SH-SY5Y (cell line): ENCODE data around the gene ZNF280B.

Experiments
- GATA2 ChIP-seq: IDR thresholded peaks from 2 replicates; pipeline ENCODE4 v1.6.1; 2011; ENCODE audit warnings: mild to moderate bottlenecking, low read depth, low read length
- GATA3 ChIP-seq: IDR thresholded peaks from 2 replicates; pipeline ENCODE4 v1.6.1; 2011; ENCODE audit warnings: low read depth, mild to moderate bottlenecking, low read length, moderate library complexity

Gene ZNF280B

DNA sequence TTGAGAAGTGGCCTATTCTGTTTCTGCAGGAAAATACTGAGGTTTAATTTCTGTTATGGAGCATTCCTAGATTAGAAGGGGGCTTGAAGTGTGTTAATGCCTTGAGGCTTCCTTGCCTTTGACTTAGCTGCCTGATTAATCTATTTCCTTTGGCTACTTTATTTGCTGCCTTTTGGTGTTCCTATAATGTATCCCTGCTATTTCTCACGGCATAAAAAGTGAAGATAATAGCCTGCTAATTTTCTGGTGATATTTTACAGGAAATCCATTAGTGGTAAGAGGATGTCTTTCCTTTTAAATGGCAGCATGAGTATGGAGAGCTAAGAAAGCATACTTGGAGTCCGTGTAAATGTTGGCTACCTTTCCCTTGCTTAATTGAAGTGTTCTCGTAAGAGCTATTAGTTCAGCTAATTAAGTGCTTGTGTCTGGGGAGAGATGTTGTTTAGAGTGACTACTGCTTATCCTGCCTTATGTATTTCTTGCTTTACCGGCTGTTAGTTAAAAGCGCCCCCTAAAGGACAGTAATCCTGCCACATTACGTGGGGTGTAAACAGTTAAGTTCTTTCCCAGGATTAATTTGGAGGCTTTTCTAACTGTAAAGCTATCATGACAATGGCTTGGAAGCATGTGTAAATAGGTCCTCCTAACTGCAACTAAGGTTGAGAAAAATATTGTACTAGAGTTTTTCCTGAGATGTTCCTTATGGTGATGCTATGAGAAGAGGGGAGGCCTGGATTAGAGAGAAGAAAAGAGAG lies 45.6 kb downstream of the ZNF280B start:
- TF ChIP-seq GATA2 (no peak), GATA3 (no peak)

DNA sequence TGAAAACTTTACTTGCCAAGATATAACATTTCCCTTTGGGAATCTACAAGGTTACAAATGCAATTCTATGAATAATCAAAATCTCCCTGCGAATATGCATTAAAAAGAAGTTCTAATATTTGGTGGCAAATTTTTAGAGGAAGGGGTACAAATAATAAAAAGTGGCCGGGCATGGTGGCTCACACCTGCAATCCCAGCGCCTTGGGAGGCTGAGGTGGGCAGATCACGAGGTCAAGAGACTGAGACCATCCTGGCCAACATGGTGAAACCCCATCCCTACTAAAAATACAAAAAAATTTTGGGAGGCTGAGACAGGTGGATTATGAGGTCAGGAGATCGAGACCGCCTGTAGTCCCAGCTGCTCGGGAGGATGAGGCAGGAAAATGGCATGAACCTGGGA lies 47.0 kb downstream of the ZNF280B start:
- TF ChIP-seq GATA3: no peak
- no peak for TF ChIP-seq GATA2

DNA sequence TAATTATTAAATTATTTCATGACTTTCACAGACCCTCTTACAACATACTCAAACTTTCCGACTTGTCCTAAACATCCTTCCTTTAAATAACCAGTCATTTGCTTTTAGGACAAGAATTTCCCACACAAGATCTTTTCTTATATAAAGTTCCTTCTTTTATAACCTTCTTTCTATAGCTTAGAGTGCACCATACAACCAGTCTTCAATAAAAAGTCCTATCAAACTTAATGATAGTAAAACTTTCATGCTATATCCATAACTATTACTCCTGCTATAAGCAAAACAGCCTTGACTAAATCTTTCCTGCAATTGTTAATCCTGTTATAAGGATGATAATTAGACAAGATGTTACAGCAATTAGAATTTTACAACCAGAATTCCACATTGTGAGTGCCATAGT lies 47.4 kb downstream of the ZNF280B start:
- TF ChIP-seq GATA2 (no peak), GATA3 (no peak)

DNA sequence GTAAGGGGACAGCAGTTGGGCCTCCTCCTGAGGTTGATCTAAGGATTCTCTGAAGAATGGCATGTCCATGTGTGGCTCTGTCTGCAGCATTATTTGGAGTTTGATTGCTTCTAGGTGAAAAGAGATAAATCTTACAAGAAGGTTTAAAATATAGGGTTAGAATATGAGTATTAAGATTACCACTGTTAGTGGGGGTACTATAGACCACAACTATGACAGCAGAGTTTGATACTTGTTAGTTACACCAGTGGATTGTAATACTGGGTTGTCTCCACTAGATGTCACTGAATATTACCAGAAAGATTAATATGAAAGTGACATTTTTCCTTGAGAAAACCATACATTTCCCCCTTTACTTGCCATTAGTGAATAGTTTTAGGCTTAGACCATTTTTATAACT lies 47.9 kb downstream of the ZNF280B start:
- TF ChIP-seq GATA2: no peak

DNA sequence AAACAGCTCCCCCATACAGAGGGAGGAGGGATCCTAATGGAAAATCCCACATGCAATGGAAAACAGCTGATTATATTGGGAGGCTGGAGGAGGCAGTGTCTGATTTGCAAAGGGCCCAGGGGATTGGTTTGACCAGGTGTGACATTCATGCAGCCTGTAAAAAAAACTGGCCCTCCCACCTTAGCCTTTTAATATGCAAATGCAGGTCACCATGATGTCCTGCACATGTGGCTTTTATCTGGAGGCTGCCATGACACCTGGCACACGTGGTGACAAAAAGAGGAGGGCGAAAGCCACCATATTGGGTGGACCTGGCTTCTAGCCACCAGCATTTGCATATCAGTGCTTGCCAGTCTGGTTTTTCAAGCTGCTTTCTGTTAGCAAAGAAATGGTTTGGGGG lies 48.5 kb downstream of the ZNF280B start:
- TF ChIP-seq GATA3: no peak

DNA sequence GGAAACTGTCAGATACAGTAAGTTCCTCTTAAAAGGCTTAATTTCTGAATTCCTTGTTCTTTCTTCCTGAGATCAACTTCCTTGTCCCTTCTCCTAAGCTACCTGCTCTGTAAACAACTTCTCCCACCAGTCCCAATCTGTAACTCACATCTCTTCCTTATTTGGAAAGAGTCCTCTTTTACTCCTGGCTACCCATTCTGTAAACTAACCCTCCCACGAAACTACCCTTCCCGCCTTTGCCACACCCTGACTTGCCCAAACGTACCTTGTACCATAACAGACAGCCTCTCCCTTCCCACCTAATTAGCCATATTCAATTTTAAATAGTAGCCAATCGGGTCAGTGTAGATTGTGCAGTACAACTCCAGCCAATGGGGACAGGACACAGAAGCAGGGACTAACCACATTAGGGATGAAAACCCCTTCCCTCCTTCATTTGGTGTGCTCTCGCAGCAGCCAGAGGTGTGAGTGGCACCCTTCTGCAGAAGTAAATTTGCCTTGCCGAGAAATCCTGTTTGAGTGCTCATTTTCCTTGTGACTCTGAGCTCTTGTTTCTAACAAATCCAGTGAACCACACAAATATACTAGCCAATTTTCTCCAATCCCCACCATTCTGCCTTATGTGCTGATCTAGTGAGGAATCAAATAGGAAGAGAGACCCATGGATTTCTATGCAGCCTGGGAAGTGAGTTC lies 49.5 kb downstream of the ZNF280B start:
- no peak for TF ChIP-seq GATA3
- TF ChIP-seq GATA2: no peak

DNA sequence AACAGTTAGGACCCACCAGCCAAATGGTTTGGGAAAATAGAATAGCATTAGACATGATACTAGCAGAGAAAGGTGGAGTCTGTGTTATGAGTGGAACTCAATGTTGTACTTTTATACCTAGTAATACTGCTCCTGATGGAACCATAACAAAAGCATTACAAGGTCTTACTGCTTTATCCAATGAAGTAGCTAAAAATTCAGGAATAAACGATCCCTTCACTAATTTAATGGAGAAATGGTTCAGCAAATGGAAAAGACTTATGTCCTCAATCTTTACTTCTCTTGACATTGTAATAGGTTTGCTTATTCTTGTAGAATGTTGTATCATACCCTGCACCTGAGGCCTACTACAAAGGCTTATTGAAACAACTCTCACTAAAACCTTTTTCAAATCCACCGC lies 50.2 kb downstream of the ZNF280B start:
- TF ChIP-seq GATA2: no peak
- no peak for TF ChIP-seq GATA3

DNA sequence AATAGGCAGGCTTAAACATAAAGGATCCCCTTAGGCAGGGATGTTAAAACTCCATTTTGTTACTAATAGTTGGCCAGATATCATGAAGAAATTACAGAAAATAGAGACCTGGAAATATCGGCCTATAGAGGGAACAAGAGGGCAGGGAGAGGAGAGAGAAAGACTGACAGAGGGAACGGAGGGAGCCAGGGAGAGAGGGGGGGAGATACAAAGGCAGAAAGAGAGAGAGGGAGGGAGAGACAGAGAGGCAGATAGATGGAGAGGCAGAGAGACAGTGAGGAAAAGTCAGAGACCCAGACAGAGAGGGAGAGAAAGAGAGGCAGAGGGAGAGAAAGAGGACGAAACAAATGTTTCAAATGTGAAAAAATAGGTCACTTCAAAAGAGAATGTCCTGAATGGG lies 53.5 kb downstream of the ZNF280B start:
- TF ChIP-seq GATA2 (no peak), GATA3 (no peak)

DNA sequence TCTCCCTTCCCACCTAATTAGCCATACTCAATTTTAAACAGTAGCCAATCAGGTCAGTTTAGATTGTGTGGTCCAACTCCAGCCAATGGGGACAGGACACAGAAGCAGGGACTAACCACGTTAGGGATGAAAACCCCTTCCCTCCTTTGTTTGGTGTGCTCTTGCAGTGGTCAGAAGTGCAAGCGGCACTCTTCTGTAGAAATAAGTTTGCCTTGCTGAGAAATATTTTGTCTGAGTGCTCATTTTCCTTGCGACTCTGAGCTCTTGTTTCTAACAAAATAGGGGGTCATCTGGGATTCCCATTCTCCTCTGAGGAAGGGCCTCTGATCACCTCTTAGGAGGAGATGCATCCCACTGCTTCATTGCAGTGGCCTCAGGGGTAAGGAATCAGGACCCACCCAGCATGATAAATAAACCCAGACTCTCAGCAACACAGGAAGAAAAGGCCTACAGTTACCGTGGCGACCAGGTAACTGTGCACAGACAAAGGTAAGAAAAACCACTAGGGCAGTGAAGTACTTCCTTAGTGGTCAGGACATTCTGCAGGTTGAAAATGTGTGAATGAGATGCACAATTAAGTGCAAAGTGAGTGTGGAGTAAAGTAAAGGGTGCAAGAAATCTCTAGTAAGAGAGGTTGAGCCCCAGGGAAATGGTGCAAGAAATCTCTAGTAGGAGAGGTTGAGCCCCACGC lies 55.4 kb downstream of the ZNF280B start:
- TF ChIP-seq GATA2 (no peak), GATA3 (no peak)

DNA sequence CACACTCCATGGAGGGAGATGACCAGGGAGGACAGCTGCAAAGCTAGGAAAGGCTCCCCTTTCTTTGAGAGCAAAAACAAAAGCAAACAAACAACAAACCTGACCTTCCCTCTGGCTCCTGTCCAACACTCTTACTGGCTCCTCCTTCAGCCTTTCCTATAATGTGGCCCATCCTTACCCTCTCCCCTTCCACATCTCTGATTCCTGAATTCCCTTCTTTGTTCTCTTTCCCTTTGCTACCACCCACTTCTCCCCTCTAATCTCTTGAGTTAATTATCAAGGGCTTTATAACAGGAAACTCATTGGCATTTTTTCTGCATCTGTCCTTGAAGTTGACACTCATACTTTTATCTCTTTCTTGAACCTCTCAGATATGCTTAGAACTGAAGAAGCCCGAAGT lies 56.3 kb downstream of the ZNF280B start:
- no peak for TF ChIP-seq GATA3
- no peak for TF ChIP-seq GATA2

DNA sequence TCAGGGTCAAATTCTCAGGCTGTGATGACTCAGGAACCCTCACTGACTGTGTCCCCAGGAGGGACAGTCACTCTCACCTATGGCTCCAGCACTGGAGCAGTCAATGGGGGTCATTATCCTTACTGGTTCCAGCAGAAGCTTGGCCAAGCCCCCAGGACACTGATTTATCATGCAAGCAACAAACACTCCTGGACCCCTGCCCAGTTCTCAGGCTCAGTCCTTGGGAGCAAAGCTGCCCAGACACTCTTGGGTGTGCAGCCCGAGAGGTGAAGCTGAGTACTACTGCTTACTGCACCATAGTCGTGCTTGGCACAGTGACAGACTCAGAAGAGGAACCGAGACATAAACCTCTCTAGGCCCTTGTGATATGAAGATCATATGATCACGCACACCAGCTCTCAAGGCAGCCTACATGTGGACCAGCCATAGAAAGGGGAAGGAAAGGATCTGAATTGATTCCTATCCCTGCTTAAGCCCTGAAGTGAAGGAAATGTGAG lies 58.2 kb downstream of the ZNF280B start:
- no peak for TF ChIP-seq GATA3
- no peak for TF ChIP-seq GATA2

DNA sequence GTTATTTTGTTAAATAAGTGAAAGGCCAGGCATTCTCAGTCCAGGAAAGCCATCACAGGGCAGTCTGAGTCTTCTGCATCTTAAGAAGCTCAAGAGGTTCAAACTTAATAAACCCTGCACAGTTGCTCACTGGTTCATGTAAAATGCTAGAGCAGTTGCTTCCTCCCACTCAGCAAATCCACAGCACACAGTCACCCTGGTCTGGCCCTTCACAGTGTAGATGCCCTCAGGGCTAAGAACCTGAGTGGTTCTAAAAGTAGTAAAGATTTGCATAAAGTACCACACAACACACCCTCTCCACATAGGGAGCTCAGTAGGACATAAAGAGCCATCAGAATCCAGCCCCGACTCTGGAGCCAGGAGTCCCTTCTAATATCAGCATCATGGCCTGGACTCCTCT lies 58.7 kb downstream of the ZNF280B start:
- TF ChIP-seq GATA2 (no peak), GATA3 (no peak)

DNA sequence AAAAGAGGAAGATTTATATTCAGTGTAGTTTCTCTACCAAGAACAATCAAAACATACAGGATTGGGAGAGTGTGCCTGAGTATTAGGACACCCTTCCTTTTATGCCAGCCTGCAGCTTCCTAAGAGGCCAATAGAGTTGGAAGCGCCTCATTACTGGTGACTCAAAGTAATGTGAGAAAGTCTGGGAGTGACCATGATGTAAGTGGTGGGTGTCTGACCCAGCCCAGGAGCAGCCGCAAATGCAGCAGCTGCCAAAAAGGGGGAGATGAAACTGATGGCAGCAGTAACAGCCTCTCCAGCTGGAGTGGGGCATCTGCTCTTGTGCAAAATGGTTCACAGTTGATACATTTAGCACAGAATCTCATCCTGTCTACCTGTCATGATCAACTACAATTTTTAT lies 62.0 kb downstream of the ZNF280B start:
- TF ChIP-seq GATA3 (no peak), GATA2 (no peak)

DNA sequence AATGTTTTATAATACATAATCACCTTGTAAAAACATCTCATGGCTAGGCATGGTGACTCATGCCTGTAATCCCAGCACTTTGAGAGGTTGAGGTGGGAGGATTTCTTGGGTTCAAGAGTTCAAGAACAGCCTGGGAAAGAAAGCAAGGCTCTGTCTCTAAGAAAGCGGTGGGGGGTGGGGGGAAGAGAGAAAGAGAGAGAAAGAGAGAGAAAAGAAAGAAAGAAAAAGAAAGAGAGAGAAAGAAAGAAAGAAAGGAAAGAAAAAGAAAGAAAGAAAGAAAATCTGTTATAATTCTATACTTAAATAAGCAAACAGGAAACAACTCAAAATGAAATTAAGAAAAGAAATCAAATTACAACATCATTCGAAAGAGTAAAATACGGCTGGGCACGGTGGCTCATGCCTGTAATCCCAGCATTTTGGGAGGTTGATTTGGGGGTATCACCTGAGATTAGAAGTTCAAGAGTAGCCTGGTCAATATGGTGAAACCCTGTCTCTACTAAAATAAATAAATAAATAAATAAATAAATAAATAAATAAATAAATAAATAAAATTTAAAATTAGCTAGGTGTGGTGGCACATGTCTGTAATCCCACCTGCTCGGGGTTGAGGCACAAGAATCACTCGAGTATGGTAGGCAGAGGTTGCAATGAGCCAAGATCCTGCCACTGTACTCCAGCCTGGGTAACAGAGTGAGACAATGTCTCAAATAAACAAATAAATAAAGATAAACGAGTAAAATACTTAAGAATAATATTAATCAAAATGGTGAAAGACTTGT lies 65.4 kb downstream of the ZNF280B start:
- no peak for TF ChIP-seq GATA2
- no peak for TF ChIP-seq GATA3

DNA sequence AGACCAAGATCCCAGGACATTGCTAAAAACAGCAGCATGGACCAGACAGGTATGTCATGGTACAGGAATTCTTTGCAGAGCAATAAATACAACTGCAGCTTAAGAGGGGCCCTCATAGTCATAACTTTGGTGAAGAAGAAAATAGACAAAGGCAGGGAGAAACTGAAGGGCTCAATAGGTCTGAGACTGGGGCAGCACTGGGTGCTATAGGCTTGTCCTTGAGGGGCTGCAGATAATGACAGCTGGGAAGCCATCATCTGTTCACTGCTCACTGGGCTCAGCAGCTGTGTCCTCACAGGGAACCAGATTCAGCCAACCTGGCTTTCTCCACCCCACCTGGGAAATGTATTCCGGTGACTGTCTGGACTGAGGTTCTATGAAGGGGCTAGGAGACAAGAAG lies 68.4 kb downstream of the ZNF280B start:
- TF ChIP-seq GATA2 (no peak), GATA3 (no peak)
